GM20000 (cell line): ENCODE results near the gene RBBP8NL.

Experiments used
- DNase-seq: peaks from one replicate; pipeline ENCODE4 v3.0.0; 2012; ENCODE audit warnings: low spot score
- TF ChIP-seq, protein P1 (sequence below): IDR thresholded peaks from 2 replicates; pipeline ENCODE4 v1.5.1; 2012; ENCODE audit warnings: mild to moderate bottlenecking, control low read depth; ENCODE audit errors: extremely low read depth, missing control alignments

RBBP8NL gene

DNA sequence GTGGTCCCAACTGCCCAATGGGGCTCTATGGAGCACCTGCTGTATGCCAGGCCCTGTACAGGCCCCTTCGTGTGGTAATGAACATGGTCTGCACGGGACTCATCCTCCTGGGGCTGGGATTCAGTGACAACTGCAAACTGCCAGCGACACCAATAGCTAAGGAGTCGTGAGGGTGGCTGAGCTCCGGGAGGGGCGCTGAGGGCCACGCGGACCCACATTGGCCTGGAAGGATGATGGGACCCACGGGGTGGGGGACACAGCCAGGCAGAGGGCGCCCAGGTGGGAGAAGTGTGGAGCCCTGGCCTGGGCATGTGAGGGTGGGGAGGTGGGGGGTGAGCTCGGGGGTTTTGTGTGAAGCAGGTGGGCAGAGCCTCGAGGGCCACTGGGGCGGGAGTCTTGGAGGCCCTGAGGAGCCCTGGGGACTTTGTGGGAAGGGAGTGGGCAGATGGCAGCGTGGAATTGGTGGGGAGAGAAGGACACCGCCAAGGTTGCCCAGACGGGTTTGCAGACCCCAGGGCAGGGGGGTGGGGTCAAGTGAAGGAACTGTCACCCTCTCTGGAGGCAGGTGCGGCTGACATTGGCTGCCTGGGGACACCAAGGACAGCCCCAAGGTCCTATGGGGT is 26.0 kb upstream of the RBBP8NL start:
- TF ChIP-seq, protein P1, sequence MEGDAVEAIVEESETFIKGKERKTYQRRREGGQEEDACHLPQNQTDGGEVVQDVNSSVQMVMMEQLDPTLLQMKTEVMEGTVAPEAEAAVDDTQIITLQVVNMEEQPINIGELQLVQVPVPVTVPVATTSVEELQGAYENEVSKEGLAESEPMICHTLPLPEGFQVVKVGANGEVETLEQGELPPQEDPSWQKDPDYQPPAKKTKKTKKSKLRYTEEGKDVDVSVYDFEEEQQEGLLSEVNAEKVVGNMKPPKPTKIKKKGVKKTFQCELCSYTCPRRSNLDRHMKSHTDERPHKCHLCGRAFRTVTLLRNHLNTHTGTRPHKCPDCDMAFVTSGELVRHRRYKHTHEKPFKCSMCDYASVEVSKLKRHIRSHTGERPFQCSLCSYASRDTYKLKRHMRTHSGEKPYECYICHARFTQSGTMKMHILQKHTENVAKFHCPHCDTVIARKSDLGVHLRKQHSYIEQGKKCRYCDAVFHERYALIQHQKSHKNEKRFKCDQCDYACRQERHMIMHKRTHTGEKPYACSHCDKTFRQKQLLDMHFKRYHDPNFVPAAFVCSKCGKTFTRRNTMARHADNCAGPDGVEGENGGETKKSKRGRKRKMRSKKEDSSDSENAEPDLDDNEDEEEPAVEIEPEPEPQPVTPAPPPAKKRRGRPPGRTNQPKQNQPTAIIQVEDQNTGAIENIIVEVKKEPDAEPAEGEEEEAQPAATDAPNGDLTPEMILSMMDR, result no peak
- DNase-seq, result no peak

DNA sequence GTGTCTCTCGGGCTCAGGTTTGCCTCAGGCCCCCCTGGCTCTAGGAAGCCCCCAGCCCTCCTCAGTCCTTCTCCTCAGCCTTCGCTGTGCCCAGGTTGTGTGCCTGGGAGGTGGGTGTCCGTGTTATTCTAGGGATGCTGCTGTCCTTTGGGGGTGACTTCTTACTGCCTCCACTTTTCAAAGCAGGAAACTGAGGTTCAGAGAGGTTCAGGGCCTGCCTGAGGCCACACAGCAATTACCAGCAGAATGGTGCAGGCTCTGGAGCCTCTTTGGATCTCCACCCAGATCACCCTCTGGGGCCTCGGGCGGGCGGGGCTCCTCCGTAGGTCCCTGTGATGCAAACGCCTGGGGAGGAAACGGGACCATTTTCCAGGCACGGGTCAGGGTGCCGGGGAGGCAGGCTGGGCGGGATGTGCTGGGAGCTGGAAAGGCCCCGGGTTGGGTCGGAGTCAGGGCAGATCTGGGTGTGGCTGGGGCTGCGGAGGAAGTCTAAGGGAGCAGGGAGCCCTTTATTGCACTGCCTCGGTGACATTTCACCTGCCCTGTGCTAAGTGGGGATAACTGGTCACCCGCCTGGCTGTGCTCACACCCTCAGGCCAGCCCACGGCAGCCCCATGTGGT is 25.2 kb upstream of the RBBP8NL start:
- TF ChIP-seq, protein P1, result no peak
- no peak for DNase-seq

DNA sequence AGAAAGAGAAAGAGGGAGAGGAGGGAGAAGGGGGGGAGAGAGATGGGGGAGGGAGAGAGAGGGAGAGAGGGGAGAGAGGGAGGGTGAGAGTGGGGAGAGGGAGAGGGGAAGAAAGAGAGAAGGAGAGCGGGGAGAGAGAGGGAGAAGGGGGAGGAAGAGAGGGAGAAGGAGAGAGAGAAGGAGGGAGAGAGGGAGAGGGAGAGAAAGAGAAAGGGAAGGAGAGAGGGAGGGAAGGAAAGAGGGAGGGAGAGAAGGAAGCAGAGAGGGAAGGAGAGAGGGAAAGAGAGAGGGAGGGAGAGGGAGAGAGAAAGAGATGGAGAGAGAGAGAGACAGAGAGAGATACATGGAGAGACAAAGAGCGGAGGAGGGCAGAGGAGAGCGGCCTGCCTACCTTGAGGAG is 24.6 kb upstream of the RBBP8NL start:
- TF ChIP-seq, protein P1, result no peak
- no peak for DNase-seq

DNA sequence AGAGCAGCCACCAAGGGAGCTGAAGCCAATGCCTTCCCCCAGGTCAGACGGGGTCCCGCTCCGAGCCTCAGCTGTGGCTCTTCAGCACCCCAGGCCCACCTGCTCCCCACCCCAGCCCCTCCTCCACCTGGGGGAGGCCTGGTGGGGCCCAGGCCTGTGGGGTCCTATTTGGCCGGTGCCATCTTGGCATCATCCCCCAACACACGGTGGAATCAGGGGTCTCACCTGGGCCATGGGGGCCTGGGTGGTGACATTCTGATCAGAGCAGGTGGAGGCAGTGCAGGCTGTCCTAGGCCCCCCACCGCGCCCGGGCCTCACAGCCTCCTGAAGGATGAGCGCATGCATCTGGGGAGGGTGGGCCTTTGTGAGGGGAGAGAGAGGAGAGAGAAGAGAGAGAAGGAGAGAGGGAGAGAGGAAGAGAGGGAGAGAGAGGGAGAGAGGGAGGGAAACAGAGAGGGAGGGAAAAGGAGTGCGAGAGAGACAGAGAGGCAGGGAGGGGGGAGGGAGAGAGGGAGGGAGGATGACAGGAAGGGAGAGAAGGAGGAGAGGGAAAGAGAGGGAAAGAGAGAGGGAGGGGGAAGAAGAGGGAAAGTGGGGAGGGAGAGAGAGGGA is 23.9 kb upstream of the RBBP8NL start:
- TF ChIP-seq, protein P1, result no peak
- no peak for DNase-seq

DNA sequence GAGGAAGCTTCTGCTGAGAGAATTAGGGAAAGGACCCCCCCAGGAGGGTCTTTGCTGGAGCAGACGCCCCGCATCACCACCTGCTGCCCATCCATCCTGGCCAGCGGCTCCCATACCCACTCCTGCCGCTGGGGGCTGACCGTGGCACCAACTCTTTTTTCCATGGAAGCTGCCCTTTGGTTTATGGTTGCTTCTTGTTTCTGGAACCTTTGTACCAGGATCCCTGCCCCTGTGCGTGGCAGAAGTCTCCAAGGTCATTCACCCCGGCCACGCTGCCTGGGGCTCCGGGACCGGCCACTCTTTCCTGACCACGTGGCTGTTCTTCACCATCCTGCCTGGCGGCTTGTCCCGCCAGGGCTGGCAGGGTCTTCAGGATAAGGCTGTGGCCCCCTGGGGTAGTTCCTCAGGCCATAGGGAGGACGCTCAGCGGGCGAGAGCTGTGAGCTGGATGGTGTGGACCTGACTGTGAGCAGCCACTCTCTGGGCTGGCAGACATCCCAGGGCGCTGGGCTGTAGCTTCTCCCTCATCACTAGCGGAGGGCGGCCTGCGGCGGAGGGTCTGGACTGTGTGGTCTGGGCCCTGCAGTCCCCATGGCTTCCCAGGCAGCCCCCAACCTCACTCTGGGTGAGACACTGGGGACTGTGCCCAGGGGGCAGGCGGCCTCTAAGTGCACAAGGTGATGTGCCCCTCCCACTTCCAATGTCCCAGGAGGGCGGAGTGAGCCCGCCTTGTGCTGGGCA is 22.8 kb upstream of the RBBP8NL start:
- TF ChIP-seq, protein P1, result no peak
- DNase-seq, result no peak

DNA sequence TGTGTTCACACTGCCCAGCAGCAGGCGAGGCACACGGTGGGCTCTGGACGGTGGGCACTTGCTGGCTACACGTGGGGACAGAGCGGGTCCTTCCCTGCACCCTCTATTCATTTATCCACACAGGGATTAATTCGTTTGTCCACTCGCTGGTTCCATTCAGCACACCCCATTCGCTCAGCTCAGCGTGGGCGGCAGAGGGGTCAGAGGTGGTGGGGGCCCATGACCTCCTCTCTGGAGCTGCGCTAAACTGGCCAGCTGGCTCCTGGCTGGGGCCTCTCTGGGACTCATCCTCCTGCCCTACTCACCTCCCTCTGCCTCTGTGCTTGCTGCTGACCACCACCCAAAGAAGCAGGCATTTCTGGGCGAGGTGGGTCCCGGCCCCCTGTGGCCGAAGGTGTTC is 21.4 kb upstream of the RBBP8NL start:
- TF ChIP-seq, protein P1, result no peak
- DNase-seq, result no peak

DNA sequence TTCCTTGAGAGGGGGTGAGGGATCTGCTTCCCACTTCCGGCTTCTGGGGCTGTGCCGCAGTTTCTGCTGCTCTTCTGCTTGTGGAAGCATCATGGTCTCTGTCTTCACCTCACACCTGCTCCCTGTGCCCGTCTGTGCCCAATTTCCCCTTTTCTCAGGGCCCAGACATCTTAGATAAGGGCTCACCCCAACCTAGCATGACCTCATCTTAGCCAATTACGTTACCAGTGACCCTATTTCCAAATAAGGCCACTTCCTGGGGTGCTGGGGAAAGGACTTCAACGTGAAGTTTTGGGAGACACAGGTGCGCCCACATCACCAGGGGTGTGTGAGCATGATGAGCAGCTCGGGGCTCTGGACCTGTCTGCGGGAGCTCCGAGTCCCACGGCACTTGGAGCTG is 20.7 kb upstream of the RBBP8NL start:
- TF ChIP-seq, protein P1, result no peak
- DNase-seq, result no peak
